AG09309 (cell line): ENCODE results near the gene MRRF.

Source experiments
- DNase-seq: peaks from one replicate; pipeline ENCODE4 v3.0.0-alpha.2; 2010; ENCODE audit warnings: low read depth
- H3K4me3 ChIP-seq: 2 replicates; pipeline ENCODE4 v1.5.1; 2011; ENCODE audit warnings: mild to moderate bottlenecking, low read depth, low read length, moderate library complexity; ENCODE audit not compliant: control insufficient read depth
- CTCF ChIP-seq: IDR thresholded peaks from 2 replicates; pipeline ENCODE4 v1.5.1; 2011; ENCODE audit warnings: mild to moderate bottlenecking, low read depth, low read length, inconsistent platforms; ENCODE audit not compliant: insufficient read depth, control insufficient read depth; ENCODE audit errors: missing control alignments

The MRRF gene

GRCh38 chr9:122336866-122337555 lies 72.3 kb downstream of the MRRF start:
- H3K4me3 ChIP-seq: no peak overlapping the region
- no peak for DNase-seq
- no peak for TF ChIP-seq CTCF

GRCh38 chr9:122337556-122337929 lies 72.9 kb downstream of the MRRF start:
- TF ChIP-seq CTCF: no peak
- no peak overlapping the region for H3K4me3 ChIP-seq
- no peak for DNase-seq

- no peak for DNase-seq
- TF ChIP-seq CTCF: no peak
- no peak overlapping the region for H3K4me3 ChIP-seq
Measured at GRCh38 chr9:122338536-122338935, 73.9 kb downstream of the MRRF start.

- TF ChIP-seq CTCF: no peak
Measured at GRCh38 chr9:122338994-122339393, 74.3 kb downstream of the MRRF start.

GRCh38 chr9:122339579-122339978 lies 74.9 kb downstream of the MRRF start:
- no peak for TF ChIP-seq CTCF
- no peak for DNase-seq
- H3K4me3 ChIP-seq: no peak overlapping the region

More at GRCh38 chr9:122338994-122339393, 74.3 kb downstream of the MRRF start:
- no peak overlapping the region for H3K4me3 ChIP-seq
- no peak for DNase-seq

- no peak for TF ChIP-seq CTCF
- H3K4me3 ChIP-seq: no peak overlapping the region
- DNase-seq: no peak
Measured at GRCh38 chr9:122340161-122340560, 75.5 kb downstream of the MRRF start.
